AML-193 (cell line): ENCODE measurements around the gene CDH4.

Source experiments
- DNase-seq, 2 experiments: peaks; one replicate each; lab custom pipeline; 2025; lab: John Stamatoyannopoulos, UW

The CDH4 gene

DNA sequence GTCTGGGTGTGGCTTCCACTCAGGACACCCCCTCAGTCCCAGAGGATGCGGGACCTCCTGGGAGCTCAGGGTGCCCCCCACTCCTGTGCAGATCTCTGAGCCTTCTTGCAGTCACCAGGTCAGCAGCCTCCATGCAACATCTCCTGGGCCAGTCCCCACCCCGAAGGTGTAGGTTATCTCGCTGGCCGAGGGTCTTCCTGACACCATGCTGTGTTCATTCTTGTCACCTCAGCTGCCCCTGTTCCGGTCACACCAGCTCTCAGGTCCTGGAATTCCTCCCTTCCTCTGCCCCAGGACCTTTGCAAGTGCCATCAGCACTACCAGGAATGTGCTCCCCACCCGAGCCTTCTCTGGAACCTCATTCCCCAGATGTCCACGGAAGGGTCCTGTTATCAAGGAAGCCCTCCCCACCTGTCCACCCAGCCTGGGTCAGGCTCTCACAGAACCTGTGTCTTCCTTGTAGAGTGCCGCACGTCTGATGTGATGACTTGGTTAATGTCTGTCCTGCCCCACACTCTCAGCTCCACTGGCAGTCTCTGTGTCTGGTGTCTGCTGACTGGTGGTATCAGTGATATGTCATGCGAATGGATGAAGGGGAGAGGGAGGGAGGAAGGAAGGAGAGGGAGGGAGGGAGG, 484.1 kb downstream of the CDH4 start:
- DNase-seq = no peak

DNA sequence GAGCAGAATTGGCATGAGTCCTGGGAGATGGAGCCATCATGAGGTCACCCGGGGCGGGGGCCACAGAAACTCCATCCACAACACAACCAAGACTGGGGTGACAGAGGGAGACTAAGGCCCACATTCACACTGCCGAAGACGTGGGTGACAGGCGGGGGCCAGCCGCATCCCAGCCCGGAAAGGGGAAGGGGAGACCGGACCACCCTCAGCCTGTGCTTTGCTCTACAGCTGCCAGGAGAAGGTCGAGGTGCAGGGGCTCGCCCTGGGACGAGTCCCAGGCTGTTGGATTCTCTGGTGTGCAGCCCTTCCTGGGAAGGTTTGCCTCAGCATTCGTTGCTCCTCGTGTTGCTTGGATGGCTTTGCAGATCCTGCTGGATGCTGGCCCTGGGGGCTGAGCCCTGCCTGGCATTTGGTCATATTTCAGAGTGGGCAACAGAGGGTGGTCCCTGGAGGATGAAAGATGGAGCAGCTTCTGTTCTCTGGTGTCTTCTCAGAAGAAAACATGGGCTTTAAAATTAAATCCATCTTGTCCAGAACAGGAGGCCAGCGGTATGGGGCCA, 484.8 kb downstream of the CDH4 start:
- no peak for DNase-seq

DNA sequence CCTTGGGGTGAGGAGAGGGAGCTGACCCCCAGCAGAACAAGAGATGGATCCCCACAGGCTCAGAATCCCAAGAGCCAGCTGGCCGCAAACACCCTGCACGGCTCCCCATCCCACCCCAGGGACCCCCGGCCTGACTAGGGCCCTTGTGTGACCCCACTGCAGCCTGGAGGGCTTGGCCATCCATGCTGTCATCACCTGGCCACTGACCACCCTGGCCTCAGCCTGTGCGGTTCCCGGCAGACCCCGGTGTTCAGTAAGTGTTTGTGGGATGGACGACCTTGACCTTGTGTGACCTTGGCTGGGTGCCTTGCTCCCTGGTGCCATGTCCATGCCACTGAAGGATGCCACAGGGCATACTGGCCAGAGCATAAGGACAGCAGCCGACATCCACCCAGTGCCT, 485.3 kb downstream of the CDH4 start:
- DNase-seq = no peak

DNA sequence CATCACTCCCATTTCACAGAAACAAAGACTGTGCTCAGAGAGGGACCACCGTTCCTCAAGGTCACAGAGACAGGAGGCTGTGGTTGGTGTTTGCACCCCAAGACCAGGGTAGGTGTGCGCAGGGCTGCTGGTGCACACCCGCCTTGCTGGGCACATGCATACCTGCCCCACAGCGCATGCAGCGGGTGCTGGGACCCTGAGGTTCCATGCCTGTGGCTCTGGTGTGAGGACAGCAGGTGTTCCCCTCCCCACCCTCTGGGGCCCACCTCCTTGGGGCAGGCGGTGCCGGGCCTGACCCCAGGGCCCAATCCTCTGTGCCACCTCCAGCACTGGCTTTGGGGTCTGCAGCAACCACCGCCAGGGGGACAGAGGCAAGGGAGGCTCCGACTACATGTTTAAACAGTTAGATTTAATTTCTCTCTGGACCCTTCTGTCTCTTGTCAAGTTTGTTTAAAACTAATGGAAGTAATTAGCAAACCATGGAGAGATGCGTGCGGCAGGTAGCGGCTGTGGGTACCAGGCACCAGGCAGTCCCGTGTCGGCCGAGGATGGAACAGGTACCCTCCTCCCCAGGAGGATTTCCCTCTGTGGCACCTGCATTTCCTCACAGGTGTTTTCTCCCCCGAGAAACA, 485.9 kb downstream of the CDH4 start:
- no peak for DNase-seq

DNA sequence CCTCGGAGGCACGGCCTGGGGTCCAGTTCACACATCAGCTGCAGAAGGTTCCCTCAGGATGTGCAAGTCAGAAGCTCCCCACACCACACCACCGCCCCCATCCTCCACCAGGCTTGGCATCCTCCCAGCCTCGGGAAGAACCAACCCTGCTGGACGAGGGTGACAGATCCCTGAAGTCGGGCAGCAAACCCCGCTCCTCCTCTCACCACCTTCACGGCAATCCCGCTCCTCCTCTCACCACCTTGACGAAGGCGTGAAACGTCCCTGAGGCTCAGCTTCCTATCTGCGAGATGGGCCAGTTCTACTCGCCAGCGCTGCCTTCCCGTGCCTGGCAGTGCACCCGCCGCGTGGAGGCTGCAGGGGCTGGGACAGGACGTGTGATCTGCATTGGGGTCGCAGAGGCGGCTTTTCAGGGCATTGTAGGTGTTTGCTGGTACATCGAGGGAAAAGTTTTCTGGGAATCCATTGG, 486.6 kb downstream of the CDH4 start:
- no peak for DNase-seq

DNA sequence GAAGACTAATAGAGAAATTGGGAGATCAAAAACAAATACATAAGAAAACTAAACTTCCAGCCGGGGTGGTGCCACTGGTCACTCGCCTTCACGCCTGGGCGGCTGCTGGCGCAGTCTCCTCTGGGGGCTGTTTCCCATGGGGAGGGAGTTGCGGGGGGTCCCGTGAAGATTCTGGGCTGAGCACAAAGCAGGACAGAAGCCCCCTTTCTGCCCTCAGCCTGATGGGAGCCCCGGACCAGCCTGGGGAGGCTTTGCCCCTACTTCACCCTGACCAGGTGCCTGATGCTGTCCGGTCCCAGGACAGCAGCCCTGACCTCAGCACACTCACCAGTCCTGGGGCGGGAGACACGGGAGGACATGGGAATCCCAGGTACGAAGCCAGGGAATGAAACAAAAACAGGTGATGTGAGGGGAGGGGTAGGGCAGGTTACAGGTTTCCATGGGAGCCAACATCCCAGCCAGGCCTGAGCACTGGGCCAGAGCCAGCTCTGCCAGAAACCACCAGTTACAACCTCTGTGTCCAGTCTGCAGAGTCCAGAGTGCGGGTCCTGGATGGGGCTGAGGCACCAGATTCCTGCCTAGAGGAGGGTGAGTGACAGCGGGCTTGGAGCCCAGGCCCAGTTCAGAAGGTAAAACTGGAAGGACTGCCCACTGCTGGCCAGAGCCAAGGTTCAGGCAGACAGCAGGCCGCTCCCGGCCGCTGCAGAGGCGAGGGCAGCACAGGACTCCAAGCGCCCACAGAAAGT, 487.2 kb downstream of the CDH4 start:
- DNase-seq = no peak

DNA sequence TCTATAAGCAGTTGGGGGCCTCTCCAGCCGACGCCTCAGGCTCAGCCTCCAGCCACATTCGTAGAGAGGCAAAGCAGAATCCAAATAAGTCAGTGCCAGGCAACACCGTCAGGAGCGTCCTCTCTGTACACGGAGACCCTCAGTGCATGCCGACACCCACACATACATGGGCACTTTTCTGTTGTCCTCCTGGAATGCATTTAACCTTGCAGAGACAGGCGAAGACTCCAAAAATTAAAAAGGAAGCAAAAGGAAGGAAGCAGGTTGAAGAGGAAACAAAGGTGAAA, 487.7 kb downstream of the CDH4 start:
- DNase-seq = no peak

DNA sequence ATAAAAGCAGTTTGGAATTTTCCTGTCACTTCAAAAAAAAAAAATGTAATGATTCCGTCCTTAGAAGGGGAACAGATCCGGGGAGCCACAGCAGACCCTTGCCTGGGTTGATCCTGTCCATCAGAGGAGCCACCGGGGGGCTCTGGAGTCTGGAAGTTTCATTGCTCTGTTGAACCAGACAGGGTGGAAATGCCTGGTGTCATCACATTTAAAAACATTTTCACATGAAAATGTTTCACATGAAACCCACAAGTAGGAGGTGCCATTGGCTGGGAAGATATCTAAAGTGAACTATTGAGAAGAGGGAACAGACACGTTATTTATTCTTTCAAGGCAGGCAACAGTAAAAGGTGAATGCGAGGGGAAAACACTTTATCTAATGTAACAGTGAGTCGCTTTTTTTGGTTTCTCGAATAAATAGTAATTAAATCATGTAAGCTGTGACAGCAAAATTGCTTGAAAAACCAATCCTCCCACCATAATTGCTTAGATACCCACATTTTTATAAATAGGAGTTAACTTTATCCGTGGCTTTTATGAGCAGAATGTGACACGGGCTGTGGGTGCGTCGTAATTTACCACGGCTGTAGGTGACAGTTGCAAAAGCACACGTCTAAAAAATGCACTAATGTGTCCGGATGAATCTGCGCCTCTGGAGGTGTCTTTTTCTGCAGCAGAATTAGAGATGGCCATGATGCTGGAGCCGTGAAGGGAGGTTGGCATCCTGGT, 490.2 kb downstream of the CDH4 start:
- DNase-seq = no peak

DNA sequence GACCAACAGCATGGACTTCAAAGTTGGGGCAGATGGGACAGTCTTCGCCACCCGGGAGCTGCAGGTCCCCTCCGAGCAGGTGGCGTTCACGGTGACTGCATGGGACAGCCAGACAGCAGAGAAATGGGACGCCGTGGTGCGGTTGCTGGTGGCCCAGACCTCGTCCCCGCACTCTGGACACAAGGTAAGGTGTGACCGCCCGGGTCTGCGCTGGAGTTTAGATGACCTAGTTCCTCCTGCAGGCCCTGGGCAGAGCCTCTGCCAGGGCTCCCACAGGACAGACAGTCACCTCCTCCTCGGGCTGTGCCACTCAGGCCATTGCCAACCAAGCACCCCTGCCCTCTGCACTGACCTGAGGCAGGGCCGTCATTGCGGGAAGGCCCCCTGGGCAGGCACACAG, 491.5 kb downstream of the CDH4 start:
- DNase-seq = no peak

DNA sequence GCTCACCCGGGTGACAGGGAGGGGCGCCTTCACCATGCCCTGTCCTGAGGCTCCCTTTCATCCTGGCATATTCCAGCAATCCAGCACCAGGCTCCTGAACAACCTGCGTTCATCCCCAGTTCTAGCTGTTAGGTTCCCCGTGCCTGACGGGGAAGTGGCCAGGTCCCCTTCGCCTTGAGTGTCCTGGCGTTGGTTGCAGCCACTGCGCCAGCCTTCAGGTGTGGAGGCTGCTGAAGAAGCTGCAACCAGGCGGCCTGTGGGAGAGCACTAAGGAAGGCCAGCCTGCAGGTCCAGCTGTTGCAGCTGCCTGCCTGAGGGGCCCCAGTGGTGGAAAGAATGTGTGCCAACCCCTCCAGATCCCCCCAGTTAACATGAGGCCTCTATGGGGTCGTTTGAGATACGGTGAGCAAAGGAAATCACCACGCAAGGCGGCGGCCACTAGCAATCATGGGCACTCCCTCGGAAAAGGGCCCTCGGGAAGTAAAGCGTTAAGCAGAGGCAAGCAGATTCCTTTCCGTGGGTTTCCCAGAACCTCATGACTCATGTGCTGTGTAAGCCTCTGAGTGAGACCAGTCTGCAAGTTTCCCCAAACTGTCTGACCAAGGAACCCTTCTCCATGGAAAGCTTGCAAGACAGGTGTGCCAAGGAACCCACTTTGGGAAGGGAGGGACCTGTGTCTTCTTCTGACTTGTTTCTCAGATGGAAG, 492.8 kb downstream of the CDH4 start:
- DNase-seq = no peak

DNA sequence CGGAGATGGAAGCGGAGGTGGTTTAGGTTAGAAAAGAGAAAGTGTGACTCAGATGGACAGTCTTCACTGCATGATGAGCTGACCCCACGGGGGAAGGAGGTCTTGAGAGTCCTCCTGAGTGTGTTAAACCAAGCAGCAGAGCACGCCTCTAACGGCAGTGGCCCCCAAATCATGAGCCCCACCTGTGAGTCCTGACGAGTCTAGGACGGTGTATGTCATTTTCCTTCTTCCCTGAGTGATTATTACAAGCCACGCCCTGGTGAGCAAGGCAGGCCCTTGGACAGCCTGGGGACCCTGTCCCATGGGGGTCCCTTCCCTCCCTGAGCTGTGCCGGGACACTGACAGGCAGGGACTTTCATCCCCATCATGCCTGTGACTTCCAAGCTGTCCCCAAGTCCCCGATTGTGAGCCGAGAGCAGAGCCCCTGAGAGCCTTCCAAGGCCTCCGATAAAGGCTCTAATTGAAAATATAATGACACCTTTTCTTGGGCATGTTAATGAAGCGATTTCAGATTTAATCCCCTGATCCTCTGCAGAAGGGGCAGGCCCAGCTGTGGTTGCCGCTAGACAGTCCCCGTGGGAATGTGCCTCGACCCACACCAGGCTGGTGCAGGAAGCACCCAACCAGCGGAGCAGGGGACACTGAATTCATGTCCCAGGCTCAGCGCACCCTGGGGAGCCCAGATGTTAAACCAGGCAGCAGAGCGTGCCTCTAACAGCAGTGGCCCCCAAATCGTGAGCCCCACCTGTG, 493.5 kb downstream of the CDH4 start:
- DNase-seq = no peak

DNA sequence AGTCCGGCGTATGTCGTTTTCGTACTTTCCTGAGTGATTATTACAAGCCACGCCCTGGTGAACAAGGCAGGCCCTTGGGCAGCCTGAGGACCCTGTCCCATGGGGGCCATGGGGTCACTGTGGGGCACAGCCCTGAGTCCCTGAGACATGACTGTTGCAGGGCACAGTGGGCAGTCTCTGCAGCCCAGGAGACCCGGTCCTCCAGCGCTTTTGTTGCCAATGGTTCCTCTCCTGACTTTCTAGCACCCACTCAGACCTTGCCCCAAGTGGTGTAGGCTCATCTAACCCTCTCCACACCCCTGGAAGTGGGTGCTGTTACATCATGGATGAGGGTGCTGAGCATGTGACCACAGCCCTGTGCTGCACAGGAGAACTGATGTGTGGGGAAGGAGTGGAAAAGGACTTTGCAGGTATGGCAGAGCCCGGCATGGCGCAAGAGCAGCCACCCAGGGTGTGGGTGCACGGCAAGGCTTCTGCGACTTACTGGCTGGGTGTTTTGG, 494.1 kb downstream of the CDH4 start:
- DNase-seq = no peak

DNA sequence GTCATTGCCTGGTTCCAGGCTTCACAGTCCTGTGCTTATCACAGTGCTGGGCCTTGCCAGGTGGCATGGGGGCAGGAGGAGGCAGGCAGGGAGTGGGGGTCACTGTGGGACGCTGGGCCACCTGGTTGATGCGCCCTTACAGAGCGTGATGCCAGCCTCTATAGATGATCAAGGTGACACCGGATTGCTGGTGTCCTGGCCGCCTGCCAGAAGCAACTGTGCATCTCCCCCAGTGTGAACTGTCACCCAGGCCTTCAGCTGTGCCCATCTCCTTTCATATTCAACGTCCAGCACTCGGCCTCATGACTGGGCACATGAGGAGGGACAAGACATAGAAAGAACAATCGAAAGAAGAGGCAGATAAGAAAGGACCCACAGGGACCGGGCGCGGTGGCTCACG, 494.7 kb downstream of the CDH4 start:
- DNase-seq = no peak

DNA sequence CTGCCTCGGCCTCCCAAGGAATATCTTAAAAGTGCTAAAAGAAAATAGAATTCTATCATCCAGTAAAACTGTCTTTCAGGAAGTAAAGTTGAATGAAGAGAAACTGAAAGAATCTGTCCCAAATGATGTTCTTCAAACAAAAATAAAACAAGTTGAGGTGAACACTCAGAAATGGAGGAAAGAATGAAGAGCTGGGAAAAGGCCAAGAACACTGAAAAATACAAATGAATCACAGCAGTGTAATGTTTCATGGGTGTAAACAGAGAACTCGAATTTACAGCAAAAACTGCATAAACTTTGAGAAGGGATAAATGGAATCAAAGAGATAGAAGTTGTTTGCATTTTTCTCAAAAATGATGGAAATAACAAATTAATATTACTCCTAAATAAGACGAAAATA, 496.3 kb downstream of the CDH4 start:
- no peak for DNase-seq

DNA sequence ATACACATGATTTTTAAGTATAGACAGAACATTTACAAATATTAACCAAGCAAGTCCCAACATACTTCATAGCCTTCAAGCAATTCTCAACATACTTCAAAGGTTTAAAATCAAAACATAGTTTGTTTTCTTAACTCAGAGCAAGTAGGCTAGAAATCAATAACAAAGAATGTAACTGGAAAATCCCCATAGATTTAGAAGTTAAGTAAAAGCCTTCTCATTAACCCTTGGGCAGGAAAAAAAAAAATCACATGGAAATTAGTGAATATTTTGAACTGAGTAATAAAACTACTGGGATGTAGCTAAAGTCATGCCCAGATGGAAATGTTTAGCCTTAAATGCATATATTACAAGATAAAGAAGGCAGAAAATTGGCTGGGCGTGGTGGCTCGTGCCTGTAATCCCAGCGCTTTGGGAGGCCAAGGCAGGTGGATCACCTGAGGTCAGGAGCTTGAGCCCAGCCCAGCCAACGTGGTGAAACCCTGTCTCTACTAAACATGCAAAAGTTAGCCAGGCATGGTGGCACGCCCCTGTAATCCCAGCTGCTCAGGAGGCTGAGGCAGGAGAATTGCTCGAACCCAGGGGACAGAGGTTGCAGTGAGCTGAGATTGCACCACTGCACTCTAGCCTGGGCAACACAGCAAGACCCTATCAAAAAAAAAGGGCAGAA, 497.5 kb downstream of the CDH4 start:
- DNase-seq = no peak

DNA sequence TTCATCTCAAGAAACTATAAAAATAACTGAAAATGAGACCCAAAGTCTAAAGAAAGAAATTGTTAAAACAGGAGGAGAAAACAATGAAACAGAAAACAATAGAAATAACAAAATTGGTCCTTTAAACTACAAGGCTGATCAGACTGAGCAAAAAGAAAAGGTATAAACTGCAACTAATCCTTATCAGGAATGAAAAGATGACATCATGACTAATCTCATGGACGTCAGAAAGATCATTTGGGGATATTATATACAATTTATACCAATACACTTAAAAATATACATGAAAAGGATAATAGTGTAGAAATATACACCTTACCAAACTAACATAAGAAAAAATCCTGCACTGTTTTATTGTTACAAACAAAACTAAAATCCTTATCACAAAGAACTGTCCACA, 498.0 kb downstream of the CDH4 start:
- DNase-seq = no peak

DNA sequence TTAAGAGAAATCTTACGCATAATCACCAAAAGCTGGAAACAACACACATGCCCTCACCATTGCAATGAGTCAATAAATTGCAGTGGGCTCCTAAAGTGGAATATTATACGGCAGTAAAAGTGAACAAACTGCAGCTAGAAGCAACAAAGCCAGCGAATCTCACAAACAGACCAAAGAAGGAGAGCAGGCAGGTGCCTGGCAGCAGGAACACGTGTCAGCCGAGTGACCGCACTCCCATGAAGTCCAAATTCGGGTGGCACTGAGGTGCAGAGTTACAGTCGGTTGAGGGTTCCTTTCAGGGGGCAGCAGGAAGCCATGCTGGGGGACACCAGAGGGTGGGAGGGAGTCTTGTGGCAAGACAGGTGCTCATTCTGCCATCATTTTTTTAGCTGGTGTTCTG, 500.5 kb downstream of the CDH4 start:
- no peak for DNase-seq

DNA sequence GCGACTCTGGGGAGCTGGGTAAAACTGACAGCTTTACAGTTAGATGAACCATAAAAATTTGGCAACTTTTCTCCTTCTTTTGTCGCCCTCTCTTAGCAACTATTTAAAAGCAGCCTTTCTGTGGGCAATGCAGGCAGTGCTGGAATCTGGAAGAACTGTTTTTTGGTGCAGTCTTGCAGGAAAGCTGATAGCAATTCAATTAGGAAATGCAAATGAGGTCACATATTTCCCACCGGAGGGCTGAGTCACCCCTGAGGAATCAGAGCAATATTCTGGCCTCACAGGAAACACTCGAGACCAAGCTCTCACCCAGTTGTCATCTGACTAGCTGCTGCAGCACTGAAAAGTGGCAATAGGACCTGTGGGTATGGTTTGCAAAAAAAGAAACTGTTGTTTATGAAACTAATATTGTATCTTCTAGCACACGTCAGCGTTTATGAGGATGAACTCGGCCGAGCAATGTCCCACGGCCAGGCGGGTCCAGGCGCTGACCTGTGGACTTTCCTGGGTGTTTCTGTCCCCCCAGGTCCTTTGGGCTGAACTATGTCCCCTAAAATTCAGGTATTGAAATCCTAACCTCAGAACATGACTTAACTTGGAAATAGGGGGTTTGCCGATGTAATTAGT, 501.4 kb downstream of the CDH4 start:
- DNase-seq = no peak

DNA sequence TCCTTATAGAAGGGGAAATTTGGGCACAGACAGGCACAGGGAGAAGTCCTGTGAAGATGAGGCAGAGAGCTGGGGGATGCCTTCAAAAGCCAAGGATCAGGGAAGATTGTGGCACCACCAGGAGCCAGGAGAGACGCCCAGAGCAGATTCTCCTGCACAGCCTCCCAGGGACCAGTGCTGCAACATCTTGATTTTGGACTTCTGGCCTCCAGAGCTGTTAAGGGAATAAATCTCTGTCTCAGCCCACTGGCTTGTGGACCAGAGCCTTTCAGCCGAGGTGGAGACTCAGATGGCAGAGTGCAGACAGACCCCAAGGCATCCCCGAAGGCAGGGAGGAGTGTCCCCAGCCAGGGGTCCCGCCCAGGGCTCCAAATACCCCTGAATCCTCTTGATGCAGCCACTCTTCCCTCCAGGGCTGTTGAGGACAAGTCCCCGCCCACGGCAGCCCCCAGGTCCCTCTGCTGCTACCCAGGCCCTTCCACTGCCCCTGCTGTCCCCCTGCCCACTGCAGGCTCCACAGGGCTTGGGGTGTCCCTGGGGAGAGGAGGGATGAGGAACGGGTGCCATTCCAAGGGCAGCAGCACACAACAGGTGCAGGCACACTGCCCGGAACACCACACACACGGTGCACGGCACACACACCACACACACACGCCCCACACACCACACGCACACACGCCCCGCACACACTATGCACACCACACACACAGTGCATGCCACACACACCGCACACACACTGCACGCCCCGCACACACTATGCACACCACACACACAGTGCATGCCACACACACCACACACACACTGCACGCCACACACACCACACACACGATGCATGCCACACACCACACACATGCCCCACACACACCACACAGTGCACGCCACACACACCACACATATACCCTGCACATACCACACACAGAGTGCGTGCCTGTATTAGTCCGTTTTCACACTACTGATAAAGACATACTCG, 502.2 kb downstream of the CDH4 start:
- no peak for DNase-seq
